ENCODE measurements around the gene ADD3. TPM values are rescaled to one million over a fixed set of nuclear protein-coding genes. Genes with fewer than 3 reads are reported as not detected.

Gene ADD3
- total RNA-seq, 2 donors from 2014 or later, result 97.9 to 122 TPM

GRCh38 chr10:109997233-109997632 lies 10.6 kb upstream of the ADD3 start:
- no peak for ATAC-seq (replicated peaks in 1 of 2)
- Mint-ChIP-seq H3K27ac (no peak overlapping the region), H3K9me3 (peaks cover 0 to 2% of the 10 kb centered on the region in 2 donors), H3K27me3 (ENCODE audit: low read depth) (no peaks in the 10 kb centered on the region), H3K4me1 (ENCODE audit: low read depth) (peaks cover 10% of the 10 kb centered on the region), H3K4me3 (no peak overlapping the region), H3K36me3 (ENCODE audit: insufficient read depth in 2 of 2) (no peaks in the 10 kb centered on the region)
- no peak for DNase-seq

DNA sequence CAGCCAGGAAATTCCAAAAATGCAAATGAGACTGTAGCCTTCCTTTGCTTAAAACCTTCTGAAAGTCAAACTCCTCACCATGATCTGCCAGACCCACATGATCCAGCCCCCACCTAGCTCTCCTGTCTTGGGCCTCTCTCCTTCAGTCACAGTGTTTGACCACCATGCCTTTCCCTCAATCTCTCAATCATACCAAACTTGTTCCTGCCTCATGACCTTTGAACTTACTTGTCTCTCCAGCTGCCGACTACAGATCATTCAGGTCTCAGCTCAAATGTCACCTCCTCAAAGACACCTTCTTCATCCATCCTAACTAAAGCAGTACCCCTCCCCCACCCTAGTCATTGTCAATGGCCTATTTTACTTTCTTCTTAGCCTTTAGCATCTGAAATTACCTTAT lies 9.3 kb upstream of the ADD3 start:
- Mint-ChIP-seq H3K4me1 (ENCODE audit: low read depth) (peaks cover 11% of the 10 kb centered on the region), H3K27me3 (ENCODE audit: low read depth) (no peaks in the 10 kb centered on the region), H3K36me3 (ENCODE audit: insufficient read depth in 2 of 2) (no peaks in the 10 kb centered on the region), H3K27ac (no peak overlapping the region), H3K4me3 (no peak overlapping the region), H3K9me3 (peaks cover 0 to 2% of the 10 kb centered on the region in 2 donors)
- ATAC-seq (replicated peaks in 1 of 2) (no peak), DNase-seq (no peak)

GRCh38 chr10:110002801-110003523 lies 4.8 kb upstream of the ADD3 start:
- DNase-seq, result no peak
- H3K4me3 Mint-ChIP-seq, result no peak overlapping the region
- no peak for ATAC-seq (replicated peaks in 1 of 2)
- no peaks in the 10 kb centered on the region for H3K27me3 Mint-ChIP-seq (ENCODE audit: low read depth)
- no peaks in the 10 kb centered on the region for H3K36me3 Mint-ChIP-seq (ENCODE audit: insufficient read depth in 2 of 2)
- no peak overlapping the region for H3K27ac Mint-ChIP-seq
- H3K4me1 Mint-ChIP-seq (ENCODE audit: low read depth), result peaks cover 7% of the 10 kb centered on the region
- peaks cover 0 to 2% of the 10 kb centered on the region in 2 donors for H3K9me3 Mint-ChIP-seq

GRCh38 chr10:110003524-110003885 lies 4.3 kb upstream of the ADD3 start:
- H3K27ac Mint-ChIP-seq, result peak overlapping the region; percentile 1
- DNase-seq (no peak), ATAC-seq (replicated peaks in 1 of 2) (no peak)
- no peak overlapping the region for H3K4me3 Mint-ChIP-seq
- H3K9me3 Mint-ChIP-seq, result no peaks in the 10 kb centered on the region
- H3K36me3 Mint-ChIP-seq (ENCODE audit: insufficient read depth in 2 of 2), result no peaks in the 10 kb centered on the region
- H3K27me3 Mint-ChIP-seq (ENCODE audit: low read depth), result no peaks in the 10 kb centered on the region
- peaks cover 7% of the 10 kb centered on the region for H3K4me1 Mint-ChIP-seq (ENCODE audit: low read depth)

DNA sequence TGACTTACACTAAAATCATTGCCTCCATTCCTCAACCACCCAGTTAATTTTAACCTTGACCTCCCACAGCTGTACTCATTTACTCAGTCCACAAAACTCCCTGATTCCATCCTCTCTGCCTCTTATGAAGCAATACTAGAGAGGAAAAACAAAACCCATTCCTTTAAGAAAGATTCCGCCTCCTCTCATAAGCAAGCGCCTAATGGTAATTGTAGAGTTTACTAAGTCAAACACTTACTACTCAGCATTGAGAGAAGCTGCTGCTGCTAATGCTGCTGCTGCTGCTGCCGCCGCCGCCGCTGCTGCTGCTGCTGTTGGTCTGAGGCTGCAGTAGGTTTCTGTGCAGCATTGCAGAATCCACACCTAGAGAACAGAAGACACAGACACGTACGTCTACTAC lies 2.1 kb upstream of the ADD3 start:
- Mint-ChIP-seq H3K36me3 (ENCODE audit: insufficient read depth in 2 of 2) (peaks cover 2 to 4% of the 10 kb centered on the region in 2 donors), H3K27ac (no peak overlapping the region), H3K4me1 (ENCODE audit: low read depth) (peaks cover 27% of the 10 kb centered on the region), H3K4me3 (no peak overlapping the region), H3K27me3 (ENCODE audit: low read depth) (no peaks in the 10 kb centered on the region), H3K9me3 (no peaks in the 10 kb centered on the region)
- no peak for ATAC-seq (replicated peaks in 1 of 2)
- peak in 1 of 2 donors; percentile 17 for DNase-seq

- no peaks in the 10 kb centered on the region for H3K9me3 Mint-ChIP-seq
- no peak overlapping the region for H3K27ac Mint-ChIP-seq
- no peak overlapping the region for H3K4me3 Mint-ChIP-seq
- peaks cover 35% of the 10 kb centered on the region for H3K4me1 Mint-ChIP-seq (ENCODE audit: low read depth)
- peak in 1 of 2 donors; percentile 15 for DNase-seq
- no peak for ATAC-seq (replicated peaks in 1 of 2)
- H3K27me3 Mint-ChIP-seq (ENCODE audit: low read depth), result no peaks in the 10 kb centered on the region
- H3K36me3 Mint-ChIP-seq (ENCODE audit: insufficient read depth in 2 of 2), result peaks cover 2 to 4% of the 10 kb centered on the region in 2 donors
These were observed 1.2 kb upstream of the ADD3 start for GRCh38 chr10:110006358-110007160.

GRCh38 chr10:110007161-110007700 lies 553 bp upstream of the ADD3 start:
- H3K27ac Mint-ChIP-seq, result no peak overlapping the region
- H3K4me3 Mint-ChIP-seq, result no peak overlapping the region

GRCh38 chr10:110008518-110009339 lies 945 bp downstream of the ADD3 start:
- Mint-ChIP-seq H3K4me3 (no peak overlapping the region), H3K27ac (peak overlapping the region; percentile 94), H3K9me3 (no peaks in the 10 kb centered on the region), H3K4me1 (ENCODE audit: low read depth) (peaks cover 54% of the 10 kb centered on the region), H3K36me3 (ENCODE audit: insufficient read depth in 2 of 2) (peaks cover 2 to 4% of the 10 kb centered on the region in 2 donors), H3K27me3 (ENCODE audit: low read depth) (no peaks in the 10 kb centered on the region)
- ATAC-seq (replicated peaks in 1 of 2), result no peak
- peak; percentile 44 to 45 for DNase-seq

More at GRCh38 chr10:110007161-110007700, 553 bp upstream of the ADD3 start:
- H3K36me3 Mint-ChIP-seq (ENCODE audit: insufficient read depth in 2 of 2), result peaks cover 2 to 4% of the 10 kb centered on the region in 2 donors
- no peaks in the 10 kb centered on the region for H3K9me3 Mint-ChIP-seq
- ATAC-seq (replicated peaks in 1 of 2) (peak; percentile 31 to 36), DNase-seq (peak; percentile 72 to 77)
- no peaks in the 10 kb centered on the region for H3K27me3 Mint-ChIP-seq (ENCODE audit: low read depth)
- H3K4me1 Mint-ChIP-seq (ENCODE audit: low read depth), result peaks cover 42% of the 10 kb centered on the region

GRCh38 chr10:110009736-110010475 lies 2.1 kb downstream of the ADD3 start:
- Mint-ChIP-seq H3K36me3 (ENCODE audit: insufficient read depth in 2 of 2) (peaks cover 2 to 4% of the 10 kb centered on the region in 2 donors), H3K27me3 (ENCODE audit: low read depth) (no peaks in the 10 kb centered on the region), H3K9me3 (no peaks in the 10 kb centered on the region), H3K4me3 (no peak overlapping the region), H3K4me1 (ENCODE audit: low read depth) (peaks cover 62% of the 10 kb centered on the region), H3K27ac (peak overlapping the region; percentile 94)
- DNase-seq, result peak; percentile 59 to 69
- peak; percentile 72 to 79 for ATAC-seq (replicated peaks in 1 of 2)

DNA sequence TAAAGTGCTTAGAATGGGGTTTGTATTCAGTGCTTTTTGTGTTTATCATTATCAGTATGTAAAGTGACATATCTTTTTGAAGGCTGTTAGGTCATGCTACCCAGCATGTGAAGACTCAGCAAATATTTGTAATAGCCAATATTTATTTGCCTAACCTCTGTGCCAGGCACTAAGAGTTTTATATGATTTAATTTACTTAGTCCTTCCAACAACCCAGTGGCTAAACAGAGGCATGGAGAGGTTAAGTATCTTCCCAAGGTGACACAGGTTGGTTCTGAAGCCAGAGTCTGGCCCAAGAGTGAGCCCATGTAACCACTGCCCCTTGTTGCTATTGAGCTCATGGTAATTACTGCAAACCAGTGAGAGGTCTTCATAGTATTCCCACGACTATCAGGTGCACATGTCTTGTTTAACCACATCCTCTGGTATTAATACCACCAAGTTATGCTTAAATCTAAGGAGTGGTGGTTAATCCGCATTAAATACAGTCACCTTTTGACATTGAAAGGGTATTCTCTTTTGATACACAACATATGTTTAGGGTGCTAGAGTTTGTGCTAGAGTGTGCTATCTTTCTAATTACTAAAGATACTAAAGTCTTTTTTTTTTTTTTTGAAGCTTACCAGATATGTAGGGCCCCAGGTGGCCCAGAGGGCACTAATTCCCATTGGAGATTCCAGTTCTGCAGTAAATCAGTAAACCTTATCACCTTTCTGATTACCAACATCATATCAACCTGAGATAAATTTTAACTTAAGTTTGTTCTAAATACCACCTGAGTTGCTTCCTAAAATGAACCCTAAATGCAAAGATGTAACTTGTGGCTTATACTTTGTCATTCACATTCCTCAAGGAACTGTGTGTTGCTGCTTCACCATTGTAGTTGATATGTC lies 2.9 kb downstream of the ADD3 start:
- no peak for DNase-seq
- Mint-ChIP-seq H3K4me1 (ENCODE audit: low read depth) (peaks cover 69% of the 10 kb centered on the region), H3K9me3 (no peaks in the 10 kb centered on the region), H3K27me3 (ENCODE audit: low read depth) (no peaks in the 10 kb centered on the region), H3K4me3 (no peak overlapping the region), H3K36me3 (ENCODE audit: insufficient read depth in 2 of 2) (peaks cover 2 to 4% of the 10 kb centered on the region in 2 donors), H3K27ac (peak overlapping the region; percentile 94)
- no peak for ATAC-seq (replicated peaks in 1 of 2)

DNA sequence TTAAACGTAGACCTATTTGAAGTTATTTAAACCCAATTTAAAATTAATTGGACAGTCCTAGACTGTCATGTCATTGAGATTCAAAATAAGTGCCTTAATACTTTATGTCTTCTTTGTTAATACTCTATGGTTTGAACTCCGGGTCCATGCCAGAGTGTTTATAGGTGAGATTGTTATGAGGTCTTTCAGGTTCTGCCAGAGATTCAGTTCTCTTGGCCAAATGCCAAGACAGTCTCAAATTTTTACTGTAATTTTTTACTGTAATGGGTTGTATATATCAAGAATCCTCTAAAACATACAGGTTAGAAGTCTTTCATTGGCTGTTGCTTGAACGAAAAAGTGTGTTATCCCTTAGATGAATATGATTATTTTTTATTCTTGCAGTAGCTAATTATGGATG lies 3.9 kb downstream of the ADD3 start:
- no peaks in the 10 kb centered on the region for H3K9me3 Mint-ChIP-seq
- H3K27ac Mint-ChIP-seq, result peak overlapping the region; percentile 87
- H3K27me3 Mint-ChIP-seq (ENCODE audit: low read depth), result no peaks in the 10 kb centered on the region
- peaks cover 2 to 4% of the 10 kb centered on the region in 2 donors for H3K36me3 Mint-ChIP-seq (ENCODE audit: insufficient read depth in 2 of 2)
- DNase-seq, result no peak
- peaks cover 78% of the 10 kb centered on the region for H3K4me1 Mint-ChIP-seq (ENCODE audit: low read depth)
- ATAC-seq (replicated peaks in 1 of 2), result no peak
- peak overlapping the region; percentile 44 to 58 for H3K4me3 Mint-ChIP-seq

Data from activated T-cell treated with anti-CD3 and anti-CD28 coated beads, Interleukin-2, amount 50 U/mL, for 72 hours (primary cell).